Thyroid gland (tissue), 4 donors: ENCODE data around the gene SLC35B1.

Experiments used
- CTCF ChIP-seq, 6 experiments: fragments of 200-600 bp in 3 of 6; fragments of 450-650 bp in 3 of 6; sonication (generic) in 3 of 6; IDR thresholded peaks; one replicate each; pipeline ENCODE4 v1.5.1; 2016 to 2019; ENCODE audit warnings: antibody characterized with exemption in 6 of 6, mild to moderate bottlenecking in 2 of 6, inconsistent platforms in 1 of 6, moderate library complexity in 1 of 6
- POLR2A ChIP-seq, 2 donors: fragments of 450-650 bp; IDR thresholded peaks; one replicate each; pipeline ENCODE4 v1.6.1; 2017; ENCODE audit warnings: antibody characterized with exemption in 2 of 2, mild to moderate bottlenecking in 2 of 2, moderate library complexity in 1 of 2

GRCh38 chr17:49705254-49705653 is 2.5 kb downstream of the SLC35B1 start:
- no peak for TF ChIP-seq CTCF (IDR thresholded peaks at IDR 0.05)
- TF ChIP-seq POLR2A (IDR thresholded peaks at IDR 0.05): no peak
